KOPT-K1 (cell line): ENCODE results near the gene FYN.

Source experiments
- H3K27ac ChIP-seq: fragments of 200-600 bp; sonication (generic); 2 replicates; pipeline ENCODE4 v1.5.1; 2016; ENCODE audit warnings: antibody characterized with exemption, mild to moderate bottlenecking, low read depth, low read length; ENCODE audit not compliant: poor library complexity, severe bottlenecking
- H3K36me3 ChIP-seq: fragments of 200-600 bp; sonication (generic); 2 replicates; pipeline ENCODE4 v1.5.1; 2017; ENCODE audit warnings: antibody characterized with exemption, mild to moderate bottlenecking, low read length, moderate library complexity; ENCODE audit not compliant: insufficient read depth
- H3K9me3 ChIP-seq: fragments of 200-600 bp; sonication (generic); 2 replicates; pipeline ENCODE4 v1.5.1; 2017; ENCODE audit warnings: antibody characterized with exemption, low read length, mild to moderate bottlenecking; ENCODE audit not compliant: insufficient read depth, poor library complexity, severe bottlenecking

FYN gene

GRCh38 chr6:111866857-111867256 is 6.4 kb downstream of the FYN start:
- H3K36me3 ChIP-seq = no peaks in the 10 kb centered on the region; the same call in 1 of the 2 replicates
- H3K9me3 ChIP-seq = no peaks in the 10 kb centered on the region
- H3K27ac ChIP-seq = no peak overlapping the region

DNA sequence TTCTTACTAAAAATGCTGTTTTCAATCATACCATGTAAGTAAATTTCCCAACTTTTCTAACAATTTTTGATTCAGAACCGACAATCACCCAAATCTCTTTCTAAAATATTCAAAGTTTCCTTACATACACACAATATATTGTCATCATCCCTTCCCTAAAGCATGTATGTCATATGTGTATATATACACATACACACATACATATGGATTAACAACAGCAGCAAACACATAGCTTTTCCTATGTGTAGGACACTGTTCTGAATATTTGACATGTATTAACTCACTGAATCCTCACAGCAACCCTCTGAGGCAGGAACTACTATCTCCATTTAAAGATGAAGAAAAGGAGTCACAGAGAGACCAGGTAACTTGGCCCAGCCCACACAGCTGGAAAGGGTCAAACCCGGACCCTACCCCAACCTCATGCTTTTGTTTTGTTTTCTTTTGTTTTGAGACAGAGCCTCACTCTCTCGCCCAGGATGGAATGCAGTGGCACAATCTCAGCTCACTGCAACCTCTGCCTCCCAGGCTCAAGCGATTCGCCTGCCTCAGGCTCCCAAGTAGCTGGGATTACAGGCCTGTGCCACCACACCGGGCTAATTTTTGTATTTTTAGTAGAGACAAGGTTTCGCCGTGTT is 7.2 kb downstream of the FYN start:
- Histone ChIP-seq H3K9me3 (no peaks in the 10 kb centered on the region), H3K36me3 (no peaks in the 10 kb centered on the region; the same call in 1 of the 2 replicates), H3K27ac (no peak overlapping the region)

DNA sequence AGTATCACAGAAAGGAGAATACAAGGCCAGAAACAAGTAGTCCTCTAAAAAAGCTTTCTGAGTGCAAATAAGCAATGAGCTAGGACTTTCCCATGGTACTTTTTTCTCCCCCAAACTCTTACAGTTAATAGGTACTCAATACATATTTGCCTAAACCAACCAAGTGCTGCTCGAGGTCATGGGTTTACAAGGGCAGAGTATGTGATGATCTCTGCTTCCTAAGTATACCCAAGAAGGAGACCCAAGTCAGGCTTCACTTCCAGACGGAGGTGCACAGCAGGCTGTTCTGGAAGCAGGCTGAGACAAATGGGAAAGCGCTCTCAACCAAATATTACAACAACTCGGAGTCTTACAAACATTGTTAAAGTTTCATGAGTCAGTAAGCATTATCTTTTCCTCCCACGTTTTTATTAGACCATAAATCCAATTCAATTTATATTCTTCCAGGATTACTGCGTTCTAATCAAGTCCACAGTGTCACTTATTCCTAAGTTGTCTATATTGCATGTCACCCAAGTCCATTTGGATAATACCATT is 8.1 kb downstream of the FYN start:
- Histone ChIP-seq H3K27ac (no peak overlapping the region), H3K36me3 (no peaks in the 10 kb centered on the region; the same call in 1 of the 2 replicates)

GRCh38 chr6:111864138-111865048 is 8.9 kb downstream of the FYN start:
- no peaks in the 10 kb centered on the region; the same call in 1 of the 2 replicates for H3K36me3 ChIP-seq
- no peaks in the 10 kb centered on the region for H3K9me3 ChIP-seq
- no peak overlapping the region for H3K27ac ChIP-seq

More for the DNA sequence above, 8.1 kb downstream of the FYN start:
- H3K9me3 ChIP-seq = no peaks in the 10 kb centered on the region

- Histone ChIP-seq H3K27ac (no peak overlapping the region), H3K36me3 (no peaks in the 10 kb centered on the region; the same call in 1 of the 2 replicates), H3K9me3 (no peaks in the 10 kb centered on the region)
These were observed 10.5 kb downstream of the FYN start for GRCh38 chr6:111862741-111863140.

DNA sequence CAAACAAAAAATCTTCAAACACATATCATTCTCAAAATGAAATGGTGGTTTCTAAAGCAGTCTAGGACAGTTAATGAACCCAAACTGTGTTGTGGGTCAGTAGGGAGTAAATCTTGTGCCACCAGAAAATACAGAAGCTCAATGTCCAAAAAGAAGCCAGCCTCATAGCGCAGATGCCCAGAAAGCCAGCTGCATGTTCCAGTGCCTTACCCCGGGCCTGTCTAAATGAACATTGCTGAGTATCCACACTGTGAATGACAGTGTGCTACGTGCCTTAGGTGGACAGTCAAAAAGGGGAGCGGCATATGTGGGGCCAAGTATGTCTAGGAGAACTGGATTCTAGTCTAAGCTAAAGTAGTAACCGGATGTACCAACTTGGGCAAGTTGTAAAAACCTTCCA is 10.9 kb downstream of the FYN start:
- H3K27ac ChIP-seq = no peak overlapping the region
- no peaks in the 10 kb centered on the region for H3K9me3 ChIP-seq
- no peaks in the 10 kb centered on the region; the same call in 1 of the 2 replicates for H3K36me3 ChIP-seq

GRCh38 chr6:111861431-111861885 is 11.8 kb downstream of the FYN start:
- no peaks in the 10 kb centered on the region for H3K9me3 ChIP-seq
- H3K27ac ChIP-seq = no peak overlapping the region
- H3K36me3 ChIP-seq = no peaks in the 10 kb centered on the region; the same call in 1 of the 2 replicates

DNA sequence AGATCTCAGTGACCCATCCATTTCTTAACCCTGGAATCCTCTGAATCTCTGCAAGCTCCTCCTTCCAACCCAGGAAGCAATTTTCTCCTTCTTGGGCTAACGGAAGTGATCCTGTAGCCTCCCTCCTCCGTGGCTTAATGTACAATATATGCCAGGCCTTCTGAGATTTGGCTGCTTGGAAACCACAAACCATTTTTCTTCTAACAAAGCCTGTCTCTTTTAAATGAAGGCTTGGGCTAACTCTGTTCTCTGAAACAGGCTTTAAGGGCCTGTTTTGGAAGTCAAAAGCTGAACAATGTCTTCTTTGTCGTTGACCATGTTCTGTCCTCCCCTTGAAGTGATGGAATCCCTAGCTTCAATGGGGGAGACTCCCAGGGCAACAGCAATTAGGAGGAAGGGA is 14.9 kb downstream of the FYN start:
- no peak overlapping the region for H3K27ac ChIP-seq
- no peaks in the 10 kb centered on the region for H3K36me3 ChIP-seq
- no peaks in the 10 kb centered on the region for H3K9me3 ChIP-seq

DNA sequence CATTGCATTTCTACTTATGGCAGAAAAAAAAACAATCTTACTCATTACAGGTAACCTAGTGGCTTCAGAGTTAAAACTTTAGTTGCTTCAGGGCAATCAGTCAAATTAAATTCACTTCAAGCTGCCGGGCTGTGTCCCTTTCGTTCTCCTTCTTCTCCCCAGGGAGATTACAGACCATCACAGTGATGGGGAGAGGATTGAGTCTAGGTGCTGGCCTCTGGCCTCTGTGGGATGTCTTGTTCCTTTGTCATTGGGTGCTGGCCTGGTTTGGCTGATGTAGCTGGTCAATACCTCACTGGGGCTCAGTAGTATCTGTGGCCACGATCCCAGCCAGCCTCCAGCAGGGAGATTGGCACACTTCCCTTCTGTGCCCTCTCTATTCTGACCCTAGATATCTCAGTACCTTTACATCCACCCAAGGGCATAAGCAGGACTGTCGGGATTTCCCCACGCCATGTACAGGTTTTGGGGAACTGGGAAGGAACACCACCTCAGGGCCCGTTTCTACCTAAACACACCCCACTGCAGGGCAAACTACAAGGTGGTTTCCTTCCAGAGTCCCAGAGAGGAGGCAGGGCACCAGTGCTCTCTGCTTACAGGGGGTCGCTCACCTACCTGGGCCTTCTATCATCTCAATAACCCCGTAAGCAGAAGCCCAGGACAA is 15.4 kb downstream of the FYN start:
- H3K9me3 ChIP-seq = no peaks in the 10 kb centered on the region
- no peak overlapping the region for H3K27ac ChIP-seq

DNA sequence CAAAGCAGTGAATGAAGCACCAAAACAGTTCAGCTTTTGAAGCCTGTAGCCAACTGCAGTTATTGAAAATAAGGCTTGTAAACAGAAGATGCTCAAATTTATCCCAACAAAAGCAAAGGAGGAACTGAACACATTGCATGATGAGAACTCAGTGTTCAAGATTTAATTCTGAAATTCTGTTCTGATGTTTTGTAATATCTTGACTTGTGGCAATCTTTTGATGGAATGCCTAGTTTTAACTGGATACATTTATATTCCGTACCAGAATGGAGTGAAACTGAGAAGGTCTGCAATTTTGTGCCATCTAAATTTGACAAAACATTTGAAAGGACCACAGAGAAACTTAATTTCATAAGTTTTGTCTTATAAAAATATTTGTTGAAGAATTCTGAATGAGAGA is 17.5 kb downstream of the FYN start:
- Histone ChIP-seq H3K27ac (no peak overlapping the region), H3K9me3 (no peaks in the 10 kb centered on the region), H3K36me3 (no peaks in the 10 kb centered on the region)

More for the DNA sequence above, 15.4 kb downstream of the FYN start:
- H3K36me3 ChIP-seq = no peaks in the 10 kb centered on the region

- no peaks in the 10 kb centered on the region for H3K9me3 ChIP-seq
- H3K27ac ChIP-seq = no peak overlapping the region
- no peaks in the 10 kb centered on the region for H3K36me3 ChIP-seq
These were observed 18.6 kb downstream of the FYN start for GRCh38 chr6:111854683-111855082.

GRCh38 chr6:111852725-111853124 is 20.5 kb downstream of the FYN start:
- no peak overlapping the region for H3K27ac ChIP-seq
- H3K36me3 ChIP-seq = no peaks in the 10 kb centered on the region
- H3K9me3 ChIP-seq = no peaks in the 10 kb centered on the region

GRCh38 chr6:111850295-111850937 is 22.8 kb downstream of the FYN start:
- Histone ChIP-seq H3K9me3 (no peaks in the 10 kb centered on the region), H3K36me3 (peaks cover 4% of the 10 kb centered on the region), H3K27ac (no peak overlapping the region)

GRCh38 chr6:111849298-111849697 is 24.0 kb downstream of the FYN start:
- Histone ChIP-seq H3K36me3 (peaks cover 9% of the 10 kb centered on the region), H3K9me3 (no peaks in the 10 kb centered on the region), H3K27ac (no peak overlapping the region)
